Thyroid gland (tissue), 4 donors: ENCODE data around the gene TSPO. TPM values are rescaled to one million over a fixed set of nuclear protein-coding genes. Genes with fewer than 3 reads are reported as not detected.
A peak's percentile ranks its signal among the peaks of the same experiment; 100 is the strongest.

Source experiments
- DNase-seq, 2 donors: peaks; one replicate each; pipeline ENCODE4 v3.0.0-alpha.2; 2019
- H3K27ac ChIP-seq, 3 donors: fragments of 200-600 bp; sonication (generic); 1 replicate in 2 of 3; 2 replicates in 1 of 3; pipeline ENCODE4 v1.5.1; 2016 to 2019; ENCODE audit warnings: mild to moderate bottlenecking in 1 of 3, moderate library complexity in 1 of 3
- H3K27me3 ChIP-seq: fragments of 200-600 bp; sonication (generic); one replicate; pipeline ENCODE4 v1.5.1; 2019
- H3K36me3 ChIP-seq, 2 donors: fragments of 200-600 bp; sonication (generic); one replicate each; pipeline ENCODE4 v1.5.1; 2016 to 2019
- H3K4me1 ChIP-seq, 2 donors: fragments of 200-600 bp; sonication (generic); one replicate each; pipeline ENCODE4 v1.5.1; 2017 to 2019
- H3K4me3 ChIP-seq, 3 donors: fragments of 200-600 bp; sonication (generic); replicated peaks in 1 of 3; 1 replicate in 2 of 3; 2 replicates in 1 of 3; pipeline ENCODE4 v1.5.1; 2016; ENCODE audit warnings: mild to moderate bottlenecking in 1 of 3
- H3K9me3 ChIP-seq: fragments of 200-600 bp; sonication (generic); one replicate; pipeline ENCODE4 v1.5.1; 2017
- POLR2A ChIP-seq, 2 donors: fragments of 450-650 bp; IDR thresholded peaks; one replicate each; pipeline ENCODE4 v1.6.1; 2017; ENCODE audit warnings: antibody characterized with exemption in 2 of 2, mild to moderate bottlenecking in 2 of 2, moderate library complexity in 1 of 2
- WGBS, 2 donors: methylation state at CpG; one replicate each; pipeline ENCODE4 v1.1.5; 2017; 5-methylcytosine and 5-hydroxymethylcytosine counted together
- intact Hi-C: fragments of 100-400 bp; cut with DNase I; formaldehyde crosslinking; loops from one replicate; pipeline ENCODE4 v1.15.1; 2023
- total RNA-seq, 4 donors: library from RNA; depleted of rRNA; stranded (reverse); fragments of >200 nt; gene quantifications; one replicate each; pipeline ENCODE4 v1.2.3, GENCODE V29; 2016
- TF ChIP-seq, protein P1 (sequence below), 6 experiments: fragments of 200-600 bp in 3 of 6; fragments of 450-650 bp in 3 of 6; sonication (generic) in 3 of 6; IDR thresholded peaks; one replicate each; pipeline ENCODE4 v1.5.1; 2016 to 2019; ENCODE audit warnings: antibody characterized with exemption in 6 of 6, mild to moderate bottlenecking in 2 of 6, inconsistent platforms in 1 of 6, moderate library complexity in 1 of 6

The TSPO gene
- total RNA-seq, 4 donors from 2014 or later, result 87.4 to 234 (median 170) TPM

DNA sequence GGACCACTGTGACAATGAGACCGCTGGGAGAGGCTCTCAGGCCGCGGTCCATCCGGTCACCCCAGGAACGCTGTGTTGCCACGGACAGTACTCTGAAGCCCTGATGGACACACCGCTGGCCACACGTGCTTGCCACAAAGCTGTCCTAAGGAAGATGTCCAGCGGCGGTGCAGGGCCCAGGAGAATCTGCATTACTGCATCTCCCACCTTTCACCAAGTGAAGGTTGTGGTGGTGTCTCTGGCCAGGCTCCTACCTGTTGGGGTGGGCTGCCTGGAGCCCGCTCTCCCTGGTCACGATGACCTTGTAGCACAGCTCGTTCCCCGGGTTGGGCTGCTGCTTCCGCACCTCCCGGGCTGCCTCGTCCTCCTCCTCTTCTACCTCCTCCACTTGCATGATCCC is 31.4 kb downstream of the TSPO start:
- no peak overlapping the region for H3K4me3 ChIP-seq
- TF ChIP-seq, protein P1, sequence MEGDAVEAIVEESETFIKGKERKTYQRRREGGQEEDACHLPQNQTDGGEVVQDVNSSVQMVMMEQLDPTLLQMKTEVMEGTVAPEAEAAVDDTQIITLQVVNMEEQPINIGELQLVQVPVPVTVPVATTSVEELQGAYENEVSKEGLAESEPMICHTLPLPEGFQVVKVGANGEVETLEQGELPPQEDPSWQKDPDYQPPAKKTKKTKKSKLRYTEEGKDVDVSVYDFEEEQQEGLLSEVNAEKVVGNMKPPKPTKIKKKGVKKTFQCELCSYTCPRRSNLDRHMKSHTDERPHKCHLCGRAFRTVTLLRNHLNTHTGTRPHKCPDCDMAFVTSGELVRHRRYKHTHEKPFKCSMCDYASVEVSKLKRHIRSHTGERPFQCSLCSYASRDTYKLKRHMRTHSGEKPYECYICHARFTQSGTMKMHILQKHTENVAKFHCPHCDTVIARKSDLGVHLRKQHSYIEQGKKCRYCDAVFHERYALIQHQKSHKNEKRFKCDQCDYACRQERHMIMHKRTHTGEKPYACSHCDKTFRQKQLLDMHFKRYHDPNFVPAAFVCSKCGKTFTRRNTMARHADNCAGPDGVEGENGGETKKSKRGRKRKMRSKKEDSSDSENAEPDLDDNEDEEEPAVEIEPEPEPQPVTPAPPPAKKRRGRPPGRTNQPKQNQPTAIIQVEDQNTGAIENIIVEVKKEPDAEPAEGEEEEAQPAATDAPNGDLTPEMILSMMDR (IDR thresholded peaks at IDR 0.05), result no peak
- TF ChIP-seq POLR2A (IDR thresholded peaks at IDR 0.05), result no peak
- no peak overlapping the region for H3K27ac ChIP-seq
- intact Hi-C loops, result no loop called here
- 94% methylated on average over 7 to 8 of the region's 17 CpGs for WGBS, 2 donors
- H3K4me1 ChIP-seq, result peaks cover 9 to 10% of the 10 kb centered on the region in 2 donors
- H3K27me3 ChIP-seq, result no peaks in the 10 kb centered on the region
- H3K36me3 ChIP-seq, result peaks cover 7 to 8% of the 10 kb centered on the region in 2 donors
- DNase-seq, result no peak
- H3K9me3 ChIP-seq, result no peaks in the 10 kb centered on the region

DNA sequence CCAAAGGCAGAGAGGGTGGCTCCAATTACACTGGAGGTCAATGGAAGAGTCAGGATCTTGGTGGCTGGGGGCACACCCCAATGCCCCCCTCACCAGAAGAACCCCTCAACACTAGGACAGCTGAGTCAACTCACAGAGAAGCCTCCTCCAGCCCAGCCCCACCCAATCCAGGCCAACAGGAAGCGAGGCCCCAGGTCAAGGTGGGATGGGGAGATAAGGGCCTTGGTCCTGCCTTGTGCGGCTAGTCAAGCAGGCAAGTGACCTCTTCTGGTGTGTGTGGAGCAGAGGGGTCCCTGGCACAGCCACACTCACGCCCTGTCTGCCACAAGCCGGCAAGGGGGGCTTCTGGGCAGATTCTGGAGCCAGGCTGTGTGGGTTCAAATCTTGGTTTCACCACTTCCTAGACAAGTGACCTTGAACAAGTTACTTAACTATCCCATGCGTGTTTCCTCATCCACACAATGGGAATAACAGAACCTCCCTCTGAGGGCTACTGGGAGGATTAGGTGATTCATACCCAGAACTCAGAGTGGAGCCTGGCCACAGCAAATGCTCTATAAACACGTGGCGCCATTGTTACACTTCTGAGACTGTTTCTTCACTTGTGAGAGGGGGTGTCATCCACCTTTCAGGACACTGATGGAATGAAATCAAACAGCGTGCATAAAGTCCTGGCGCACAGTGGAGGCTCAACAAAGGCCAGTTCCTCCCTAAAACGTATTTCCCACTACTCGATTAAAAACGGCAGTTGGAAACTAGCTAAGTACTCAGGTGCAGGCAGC is 32.3 kb downstream of the TSPO start:
- Histone ChIP-seq H3K27me3 (no peaks in the 10 kb centered on the region), H3K4me3 (no peak overlapping the region), H3K9me3 (no peaks in the 10 kb centered on the region), H3K36me3 (peaks cover 7 to 8% of the 10 kb centered on the region in 2 donors), H3K27ac (no peak overlapping the region), H3K4me1 (peaks cover 9 to 10% of the 10 kb centered on the region in 2 donors)
- WGBS, 2 donors, result 85 to 92% methylated on average over 10 to 12 of the region's 12 CpGs
- intact Hi-C loops, result no loop called here
- no peak for TF ChIP-seq POLR2A (IDR thresholded peaks at IDR 0.05)
- TF ChIP-seq, protein P1 (IDR thresholded peaks at IDR 0.05), result no peak
- no peak for DNase-seq

- DNase-seq, result peak; percentile 81 to 85
- intact Hi-C loops, result no loop called here
- Histone ChIP-seq H3K9me3 (no peaks in the 10 kb centered on the region), H3K27ac (no peak overlapping the region), H3K36me3 (no peaks in the 10 kb centered on the region), H3K27me3 (no peaks in the 10 kb centered on the region), H3K4me3 (peak overlapping the region in 2 of 3 donors; percentile 75 to 78), H3K4me1 (peaks cover 9 to 10% of the 10 kb centered on the region in 2 donors)
- TF ChIP-seq POLR2A (IDR thresholded peaks at IDR 0.05), result no peak
- TF ChIP-seq, protein P1 (IDR thresholded peaks at IDR 0.05), result no peak
- 2 to 22% methylated on average over 11 to 12 of the region's 12 CpGs for WGBS, 2 donors
Measured at GRCh38 chr22:43185860-43186261, 34.5 kb downstream of the TSPO start.

- peak; percentile 37 to 61 for DNase-seq
- Histone ChIP-seq H3K4me3 (peak within 1 kb of the TSS; percentile 45 to 78 (median 75)), H3K36me3 (no peaks in the 10 kb centered on the region), H3K27ac (peak within 1 kb of the TSS; percentile 73 to 89 (median 82)), H3K9me3 (no peaks in the 10 kb centered on the region), H3K27me3 (no peaks in the 10 kb centered on the region), H3K4me1 (peaks cover 9 to 10% of the 10 kb centered on the region in 2 donors)
- 1 to 3% methylated on average over 11 to 12 of the region's 87 CpGs for WGBS, 2 donors
- intact Hi-C loops, result no loop called here
- peak; percentile 26 to 72 for TF ChIP-seq POLR2A (IDR thresholded peaks at IDR 0.05)
- TF ChIP-seq, protein P1 (IDR thresholded peaks at IDR 0.05), result no peak
Measured at GRCh38 chr22:43186272-43187170, 35.2 kb downstream of the TSPO start, which contains the start of gene TTLL12. TTLL12 (minus strand) TSS chr22:43187134; CDS start chr22:43187069, 65 bp downstream.
